Astrocyte of the spinal cord (primary cell): ENCODE measurements around the gene SOX10.
"Not testable (repeated sequence)": the region's sequence is repeated elsewhere in the genome, so short reads cannot be mapped to it uniquely, and the experiment has no call there.

ENCODE experiments used
- DNase-seq: peaks from one replicate; pipeline ENCODE4 v3.0.0; 2011; ENCODE audit warnings: low read depth, low spot score
- H3K4me3 ChIP-seq: 2 replicates; pipeline ENCODE4 v1.5.1; 2011; ENCODE audit warnings: low read depth, mild to moderate bottlenecking, low read length, moderate library complexity
- CTCF ChIP-seq: IDR thresholded peaks from 2 replicates; pipeline ENCODE4 v1.5.1; 2012; ENCODE audit warnings: low read depth, mild to moderate bottlenecking, low read length, inconsistent platforms
- in situ Hi-C: cut with HindIII; loops from 2 replicates; pipeline ENCODE4 v1.10.0; 2017; ENCODE audit warnings: low sequenced_read_pairs

Gene SOX10

GRCh38 chr22:37965940-37966664 is 18.3 kb downstream of the SOX10 start:
- peak; percentile 49 for DNase-seq
- no peak overlapping the region for H3K4me3 ChIP-seq
- no peak for TF ChIP-seq CTCF
- in situ Hi-C loops = no loop called here

GRCh38 chr22:37961062-37961461 is 23.3 kb downstream of the SOX10 start:
- in situ Hi-C loops = no loop called here
- TF ChIP-seq CTCF = no peak
- H3K4me3 ChIP-seq = no peak overlapping the region
- DNase-seq = no peak

GRCh38 chr22:37959231-37959825 is 25.0 kb downstream of the SOX10 start:
- in situ Hi-C loops = no loop called here
- H3K4me3 ChIP-seq = no peak overlapping the region
- no peak for DNase-seq
- no peak for TF ChIP-seq CTCF

GRCh38 chr22:37957232-37957631 is 27.1 kb downstream of the SOX10 start:
- no peak for TF ChIP-seq CTCF
- H3K4me3 ChIP-seq = no peak overlapping the region
- in situ Hi-C loops = no loop called here
- no peak for DNase-seq

- H3K4me3 ChIP-seq, DNase-seq, in situ Hi-C loops: not testable (repeated sequence)
These were observed 28.4 kb downstream of the SOX10 start for GRCh38 chr22:37955825-37956397.

GRCh38 chr22:37954686-37955085 is 29.7 kb downstream of the SOX10 start:
- peak overlapping the region; percentile 99 for H3K4me3 ChIP-seq
- in situ Hi-C loops = no loop called here
- no peak for TF ChIP-seq CTCF
- no peak for DNase-seq

- H3K4me3 ChIP-seq = peak within 1 kb of the TSS; percentile 99
- DNase-seq = peak; percentile 91
- in situ Hi-C loops = no loop called here
- TF ChIP-seq CTCF = no peak
These were observed 30.7 kb downstream of the SOX10 start, which contains the start of the genes C22orf23 and POLR2F for GRCh38 chr22:37953437-37954179. C22orf23 (minus strand) TSS chr22:37953601; CDS start chr22:37953149, 452 bp downstream. POLR2F (plus strand) TSS chr22:37953699; CDS start chr22:37953788, 89 bp downstream.
